ENCODE data around the gene LRCH4. TPM values are rescaled to one million over a fixed set of nuclear protein-coding genes. Genes with fewer than 3 reads are reported as not detected.

LRCH4 gene
- total and polyA plus RNA-seq, 4 donors = 38.1 to 109 (median 92.2) TPM

GRCh38 chr7:100563100-100563564 is 22.8 kb downstream of the LRCH4 start:
- 95 to 99% methylated on average over 8 of the region's 8 CpGs for WGBS, 2 donors

GRCh38 chr7:100562195-100563099 is 23.5 kb downstream of the LRCH4 start:
- H3K27ac ChIP-seq (ENCODE audit: low read depth in 1 of 2, low read length in 1 of 2) = no peak overlapping the region
- no peak for TF ChIP-seq CTCF (IDR thresholded peaks at IDR 0.05; ENCODE audit: control extremely low read depth, extremely low read depth)
- no peak overlapping the region for H3K4me3 ChIP-seq
- H3K27me3 ChIP-seq (ENCODE audit: control insufficient read depth in 3 of 3, insufficient read depth in 3 of 3, low read length in 2 of 3) = no peaks in the 10 kb centered on the region
- peaks cover 0 to 25% (median 0%) of the 10 kb centered on the region in 4 donors for H3K36me3 ChIP-seq (ENCODE audit: control insufficient read depth in 4 of 4, insufficient read depth in 4 of 4, low read length in 4 of 4)
- no peak for ATAC-seq (ENCODE audit: insufficient read depth, low FRiP score)
- H3K9me3 ChIP-seq (ENCODE audit: control insufficient read depth in 4 of 4, insufficient read depth in 3 of 4, low read length in 3 of 4) = no peaks in the 10 kb centered on the region
- no peak for DNase-seq
- WGBS, 2 donors = 93 to 94% methylated on average over 26 of the region's 26 CpGs
- no peak overlapping the region for H3K9ac ChIP-seq (ENCODE audit: insufficient read depth in 1 of 2, low read length in 2 of 2)
- peaks cover 0 to 1% (median 0%) of the 10 kb centered on the region in 5 donors for H3K4me1 ChIP-seq (ENCODE audit: control insufficient read depth in 5 of 5, insufficient read depth in 5 of 5, low read length in 5 of 5)

More at GRCh38 chr7:100563100-100563564, 22.8 kb downstream of the LRCH4 start:
- Histone ChIP-seq H3K9me3 (ENCODE audit: control insufficient read depth in 4 of 4, insufficient read depth in 3 of 4, low read length in 3 of 4) (no peaks in the 10 kb centered on the region), H3K36me3 (ENCODE audit: control insufficient read depth in 4 of 4, insufficient read depth in 4 of 4, low read length in 4 of 4) (peaks cover 0 to 25% (median 0%) of the 10 kb centered on the region in 4 donors), H3K27me3 (ENCODE audit: control insufficient read depth in 3 of 3, insufficient read depth in 3 of 3, low read length in 2 of 3) (no peaks in the 10 kb centered on the region), H3K9ac (ENCODE audit: insufficient read depth in 1 of 2, low read length in 2 of 2) (no peak overlapping the region), H3K4me1 (ENCODE audit: control insufficient read depth in 5 of 5, insufficient read depth in 5 of 5, low read length in 5 of 5) (peaks cover 0 to 1% (median 0%) of the 10 kb centered on the region in 5 donors), H3K27ac (ENCODE audit: low read depth in 1 of 2, low read length in 1 of 2) (no peak overlapping the region), H3K4me3 (no peak overlapping the region)
- no peak for ATAC-seq (ENCODE audit: insufficient read depth, low FRiP score)
- DNase-seq = no peak
- no peak for TF ChIP-seq CTCF (IDR thresholded peaks at IDR 0.05; ENCODE audit: control extremely low read depth, extremely low read depth)

- Histone ChIP-seq H3K9ac (ENCODE audit: insufficient read depth in 1 of 2, low read length in 2 of 2) (no peak overlapping the region), H3K27ac (ENCODE audit: low read depth in 1 of 2, low read length in 1 of 2) (no peak overlapping the region), H3K27me3 (ENCODE audit: control insufficient read depth in 3 of 3, insufficient read depth in 3 of 3, low read length in 2 of 3) (no peaks in the 10 kb centered on the region), H3K4me1 (ENCODE audit: control insufficient read depth in 5 of 5, insufficient read depth in 5 of 5, low read length in 5 of 5) (peaks cover 0 to 1% (median 0%) of the 10 kb centered on the region in 5 donors), H3K36me3 (ENCODE audit: control insufficient read depth in 4 of 4, insufficient read depth in 4 of 4, low read length in 4 of 4) (peaks cover 0 to 25% (median under 1%) of the 10 kb centered on the region in 4 donors), H3K9me3 (ENCODE audit: control insufficient read depth in 4 of 4, insufficient read depth in 3 of 4, low read length in 3 of 4) (no peaks in the 10 kb centered on the region), H3K4me3 (no peak overlapping the region)
- DNase-seq = no peak
- TF ChIP-seq CTCF (IDR thresholded peaks at IDR 0.05; ENCODE audit: control extremely low read depth, extremely low read depth) = no peak
- WGBS, 2 donors = 95% methylated on average over 12 of the region's 12 CpGs
- ATAC-seq (ENCODE audit: insufficient read depth, low FRiP score) = no peak
Observed at GRCh38 chr7:100561491-100562194, 24.3 kb downstream of the LRCH4 start.
